Measurements from ENCODE around the gene CSAG3. TPM values are rescaled to one million over a fixed set of nuclear protein-coding genes. Genes with fewer than 3 reads are reported as not detected.
"Not testable (repeated sequence)": the region's sequence is repeated elsewhere in the genome, so short reads cannot be mapped to it uniquely, and the experiment has no call there.

Gene CSAG3
- polyA plus RNA-seq, 3 donors, result not detected

GRCh38 chrX:152787062-152787461 is 28.0 kb downstream of the CSAG3 start:
- not testable (repeated sequence) for DNase-seq (ENCODE audit: extremely low read depth in 1 of 11, low read depth in 9 of 11, low spot score in 4 of 11)

DNA sequence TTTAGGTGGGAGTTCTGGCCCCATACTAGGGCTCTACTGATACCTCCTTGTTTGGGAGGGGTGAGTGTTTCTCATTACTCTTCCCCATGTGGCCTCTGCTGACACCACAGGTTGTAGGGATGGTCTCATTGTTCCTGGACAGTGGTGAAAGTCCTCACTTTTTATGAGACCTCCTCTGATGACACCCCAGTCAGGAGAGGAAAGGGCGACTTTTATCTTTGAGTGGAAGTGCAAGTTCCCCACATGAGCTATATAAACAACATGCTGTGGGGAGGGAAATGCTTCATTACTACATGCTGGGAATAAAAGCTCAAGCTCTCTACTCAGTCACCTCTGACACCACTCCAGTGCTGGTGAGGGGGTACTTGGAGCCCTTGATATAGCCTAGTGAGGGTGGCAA is 39.9 kb downstream of the CSAG3 start:
- no peak for DNase-seq (ENCODE audit: extremely low read depth in 1 of 11, low read depth in 9 of 11, low spot score in 4 of 11)

GRCh38 chrX:152806035-152806434 is 47.0 kb downstream of the CSAG3 start:
- DNase-seq (ENCODE audit: extremely low read depth in 1 of 11, low read depth in 9 of 11, low spot score in 4 of 11), result no peak

Other genes with a start within 250 kb of the CSAG3 start
- 1 to 10 TPM; 1.2 to 1.6 (median 1.3) TPM for gene GABRQ, start 121.3 kb upstream of the CSAG3 start, polyA plus RNA-seq (ENCODE audit: insufficient read length in 3 of 3)
- gene MAGEA3, start 60.4 kb upstream of the CSAG3 start, polyA plus RNA-seq (ENCODE audit: insufficient read length in 3 of 3), result not detected
- gene CSAG2, start 49.9 kb upstream of the CSAG3 start, polyA plus RNA-seq (ENCODE audit: insufficient read length in 3 of 3), result not detected
- not detected for gene MAGEA2B, start 44.6 kb upstream of the CSAG3 start, polyA plus RNA-seq (ENCODE audit: insufficient read length in 3 of 3)
- gene CSAG1, start 25.5 kb upstream of the CSAG3 start, polyA plus RNA-seq (ENCODE audit: insufficient read length in 3 of 3), result not detected
- gene MAGEA12, start 25.5 kb upstream of the CSAG3 start, polyA plus RNA-seq (ENCODE audit: insufficient read length in 3 of 3), result not detected
- gene MAGEA2, start 5.4 kb upstream of the CSAG3 start, polyA plus RNA-seq (ENCODE audit: insufficient read length in 3 of 3), result not detected
- gene MAGEA6, start 10.5 kb downstream of the CSAG3 start, polyA plus RNA-seq (ENCODE audit: insufficient read length in 3 of 3), result not detected
- gene CETN2, start 71.5 kb downstream of the CSAG3 start, polyA plus RNA-seq (ENCODE audit: insufficient read length in 3 of 3), result 100 to 1,000 TPM; 114 to 130 (median 114) TPM
- 10 to 100 TPM; 30.0 to 32.8 (median 30.9) TPM for gene NSDHL, start 71.8 kb downstream of the CSAG3 start, polyA plus RNA-seq (ENCODE audit: insufficient read length in 3 of 3)
- 10 to 100 TPM; 37.3 to 52.4 (median 48.5) TPM for gene ZNF185, start 138.8 kb downstream of the CSAG3 start, polyA plus RNA-seq (ENCODE audit: insufficient read length in 3 of 3)
- gene PNMA5, start 234.9 kb downstream of the CSAG3 start, polyA plus RNA-seq (ENCODE audit: insufficient read length in 3 of 3), result under 1 TPM; 0.16 to 0.39 (median 0.30) TPM